Esophagus muscularis mucosa (tissue), 4 donors: ENCODE measurements around the gene SLC12A2. TPM values are rescaled to one million over a fixed set of nuclear protein-coding genes. Genes with fewer than 3 reads are reported as not detected.

Experiments
- DNase-seq: peaks from one replicate; pipeline ENCODE4 v3.0.0-alpha.2; 2017; ENCODE audit errors: extremely low spot score
- H3K27ac ChIP-seq, 4 donors: fragments of 200-600 bp; sonication (generic); replicated peaks in 1 of 4; 1 replicate in 3 of 4; 2 replicates in 1 of 4; pipeline ENCODE4 v1.5.1; 2016 to 2019; ENCODE audit warnings: mild to moderate bottlenecking in 1 of 4
- H3K27me3 ChIP-seq, 4 donors: fragments of 200-600 bp; sonication (generic); one replicate each; pipeline versions ENCODE4 v1.5.1 to v1.6.0; 2016 to 2019
- H3K36me3 ChIP-seq, 4 donors: fragments of 200-600 bp; sonication (generic); one replicate each; pipeline ENCODE4 v1.5.1; 2016 to 2019
- H3K4me1 ChIP-seq, 4 donors: fragments of 200-600 bp; sonication (generic); one replicate each; pipeline ENCODE4 v1.5.1; 2016 to 2019
- H3K4me3 ChIP-seq, 4 donors: fragments of 200-600 bp; sonication (generic); 1 replicate in 2 of 4; 2 replicates in 2 of 4; pipeline ENCODE4 v1.5.1; 2016 to 2019; ENCODE audit warnings: mild to moderate bottlenecking in 4 of 4, moderate library complexity in 1 of 4
- H3K9me3 ChIP-seq, 4 donors: fragments of 200-600 bp; sonication (generic); 1 replicate in 3 of 4; 2 replicates in 1 of 4; pipeline ENCODE4 v1.5.1; 2016 to 2019
- CTCF ChIP-seq, 3 experiments: fragments of 200-600 bp in 2 of 3; fragments of 450-650 bp in 1 of 3; sonication (generic) in 2 of 3; IDR thresholded peaks; one replicate each; pipeline ENCODE4 v1.5.1; 2017 to 2019; ENCODE audit warnings: antibody characterized with exemption in 3 of 3, mild to moderate bottlenecking in 2 of 3, moderate library complexity in 1 of 3
- EP300 ChIP-seq: sonication (generic); formaldehyde crosslinking; IDR thresholded peaks from one replicate; pipeline ENCODE4 v1.6.1; 2017; ENCODE audit warnings: antibody characterized with exemption
- POLR2A ChIP-seq: fragments of 450-650 bp; IDR thresholded peaks from one replicate; pipeline ENCODE4 v1.6.1; 2017; ENCODE audit warnings: antibody characterized with exemption, moderate library complexity, mild to moderate bottlenecking, low read depth
- POLR2AphosphoS5 ChIP-seq, 2 donors: sonication (generic); formaldehyde crosslinking; IDR thresholded peaks; one replicate each; pipeline ENCODE4 v1.6.1; 2017; ENCODE audit warnings: antibody characterized with exemption in 2 of 2
- WGBS: methylation state at CpG from one replicate; pipeline ENCODE4 v1.1.5; 2018; 5-methylcytosine and 5-hydroxymethylcytosine counted together
- intact Hi-C: fragments of 100-400 bp; cut with DNase I; formaldehyde crosslinking; loops from one replicate; pipeline ENCODE4 v1.15.1; 2023
- total RNA-seq, 4 donors: library from RNA; depleted of rRNA; stranded (reverse); fragments of >200 nt; gene quantifications; one replicate each; pipeline versions ENCODE4 v1.1.0 to v1.2.1, GENCODE V29; 2016

The SLC12A2 gene
- total RNA-seq, 4 donors from 2014 or later = 93.4 to 132 (median 113) TPM

GRCh38 chr5:128126241-128126640 lies 42.7 kb downstream of the SLC12A2 start:
- TF ChIP-seq EP300 (no peak), POLR2AphosphoS5 (IDR thresholded peaks at IDR 0.05) (no peak), CTCF (IDR thresholded peaks at IDR 0.05) (no peak)
- H3K27me3 ChIP-seq = no peaks in the 10 kb centered on the region
- intact Hi-C loops = no loop called here
- H3K4me1 ChIP-seq = no peaks in the 10 kb centered on the region
- H3K4me3 ChIP-seq = no peak overlapping the region
- H3K27ac ChIP-seq = no peak overlapping the region
- H3K9me3 ChIP-seq = no peaks in the 10 kb centered on the region
- DNase-seq = no peak
- WGBS = 82% methylated on average over 2 of the region's 2 CpGs
- peaks cover 0 to 14% (median 2%) of the 10 kb centered on the region in 4 donors for H3K36me3 ChIP-seq

GRCh38 chr5:128132499-128132898 lies 48.9 kb downstream of the SLC12A2 start:
- Histone ChIP-seq H3K4me3 (no peak overlapping the region), H3K36me3 (peaks cover 0 to 56% (median 26%) of the 10 kb centered on the region in 4 donors), H3K27ac (no peak overlapping the region), H3K9me3 (no peaks in the 10 kb centered on the region), H3K27me3 (no peaks in the 10 kb centered on the region), H3K4me1 (no peaks in the 10 kb centered on the region)
- 93% methylated on average over 1 of the region's 1 CpG for WGBS
- DNase-seq = no peak
- intact Hi-C loops = no loop called here
- no peak for TF ChIP-seq CTCF (IDR thresholded peaks at IDR 0.05)
- no peak for TF ChIP-seq POLR2A

- intact Hi-C loops = no loop called here
- H3K4me1 ChIP-seq = no peaks in the 10 kb centered on the region
- no peaks in the 10 kb centered on the region for H3K27me3 ChIP-seq
Observed at GRCh38 chr5:128135286-128135685, 51.7 kb downstream of the SLC12A2 start.

GRCh38 chr5:128143911-128144310 lies 60.3 kb downstream of the SLC12A2 start:
- WGBS = 92% methylated on average over 2 of the region's 2 CpGs
- DNase-seq = no peak
- Histone ChIP-seq H3K4me1 (peaks cover 0 to 8% (median 0%) of the 10 kb centered on the region in 4 donors), H3K27ac (no peak overlapping the region), H3K4me3 (no peak overlapping the region), H3K27me3 (no peaks in the 10 kb centered on the region), H3K36me3 (peaks cover 18 to 34% (median 28%) of the 10 kb centered on the region in 4 donors), H3K9me3 (no peaks in the 10 kb centered on the region)
- intact Hi-C loops = no loop called here
- TF ChIP-seq CTCF (IDR thresholded peaks at IDR 0.05) (no peak), EP300 (no peak), POLR2A (no peak), POLR2AphosphoS5 (IDR thresholded peaks at IDR 0.05) (no peak)

More at GRCh38 chr5:128135286-128135685, 51.7 kb downstream of the SLC12A2 start:
- no peaks in the 10 kb centered on the region for H3K9me3 ChIP-seq
- TF ChIP-seq EP300 = no peak
- TF ChIP-seq POLR2AphosphoS5 (IDR thresholded peaks at IDR 0.05) = no peak
- no peak for TF ChIP-seq POLR2A
- no peak for TF ChIP-seq CTCF (IDR thresholded peaks at IDR 0.05)
- no peak overlapping the region for H3K4me3 ChIP-seq
- no peak for DNase-seq
- no peak overlapping the region for H3K27ac ChIP-seq
- H3K36me3 ChIP-seq = peaks cover 11 to 82% (median 40%) of the 10 kb centered on the region in 4 donors

GRCh38 chr5:128144491-128144890 lies 60.9 kb downstream of the SLC12A2 start:
- intact Hi-C loops = no loop called here
- no peak for DNase-seq
- TF ChIP-seq POLR2A (no peak), EP300 (no peak), CTCF (IDR thresholded peaks at IDR 0.05) (no peak), POLR2AphosphoS5 (IDR thresholded peaks at IDR 0.05) (no peak)
- Histone ChIP-seq H3K27ac (no peak overlapping the region), H3K4me3 (no peak overlapping the region), H3K4me1 (peaks cover 0 to 8% (median 0%) of the 10 kb centered on the region in 4 donors), H3K36me3 (peaks cover 22 to 40% (median 26%) of the 10 kb centered on the region in 4 donors), H3K9me3 (no peaks in the 10 kb centered on the region), H3K27me3 (no peaks in the 10 kb centered on the region)
- WGBS = 64% methylated on average over 1 of the region's 1 CpG
